Stimulated activated naive CD4-positive, alpha-beta T cell treated with Interleukin-2 at 50 U/mL for 16 hours (primary cell): ENCODE data around the gene STRA6.

Experiments
- DNase-seq: peaks from one replicate; lab custom pipeline; 2025; lab: John Stamatoyannopoulos, UW

The STRA6 gene

GRCh38 chr15:74227968-74228722 is 25.6 kb upstream of the STRA6 start:
- DNase-seq: no peak

- no peak for DNase-seq
Observed at GRCh38 chr15:74226761-74227540, 24.4 kb upstream of the STRA6 start.

- DNase-seq: no peak
Observed at GRCh38 chr15:74225928-74226327, 23.3 kb upstream of the STRA6 start.

GRCh38 chr15:74222240-74223119 is 19.9 kb upstream of the STRA6 start:
- no peak for DNase-seq

- no peak for DNase-seq
Observed at GRCh38 chr15:74221399-74222239, 19.0 kb upstream of the STRA6 start.

- no peak for DNase-seq
Observed at GRCh38 chr15:74220475-74221248, 18.1 kb upstream of the STRA6 start.

- DNase-seq: no peak
Observed at GRCh38 chr15:74217907-74218885, 15.6 kb upstream of the STRA6 start.

GRCh38 chr15:74216949-74217348 is 14.4 kb upstream of the STRA6 start:
- no peak for DNase-seq

- no peak for DNase-seq
Observed at GRCh38 chr15:74215958-74216357, 13.4 kb upstream of the STRA6 start.

GRCh38 chr15:74214324-74215021 is 11.9 kb upstream of the STRA6 start:
- no peak for DNase-seq

GRCh38 chr15:74213858-74214284 is 11.3 kb upstream of the STRA6 start:
- DNase-seq: no peak

GRCh38 chr15:74212494-74212893 is 9.9 kb upstream of the STRA6 start:
- DNase-seq: no peak

GRCh38 chr15:74211656-74212055 is 9.1 kb upstream of the STRA6 start:
- DNase-seq: no peak

- no peak for DNase-seq
Observed at GRCh38 chr15:74210729-74211128, 8.1 kb upstream of the STRA6 start.

GRCh38 chr15:74209997-74210671 is 7.5 kb upstream of the STRA6 start:
- DNase-seq: no peak

GRCh38 chr15:74209560-74209958 is 7.0 kb upstream of the STRA6 start:
- DNase-seq: no peak

- DNase-seq: no peak
Observed at GRCh38 chr15:74208901-74209559, 6.4 kb upstream of the STRA6 start.

GRCh38 chr15:74208496-74208895 is 5.9 kb upstream of the STRA6 start:
- DNase-seq: no peak
